NCI-H82 treated with DMSO at 0.1 percent for 48 hours (cell line): ENCODE measurements around the gene SIGLEC5.
"Not testable (repeated sequence)": the region's sequence is repeated elsewhere in the genome, so short reads cannot be mapped to it uniquely, and the experiment has no call there.

Source experiments
- DNase-seq: peaks from one replicate; lab custom pipeline; 2025; ENCODE audit not compliant: unreplicated experiment; lab: John Stamatoyannopoulos, UW

Gene SIGLEC5, protein sequence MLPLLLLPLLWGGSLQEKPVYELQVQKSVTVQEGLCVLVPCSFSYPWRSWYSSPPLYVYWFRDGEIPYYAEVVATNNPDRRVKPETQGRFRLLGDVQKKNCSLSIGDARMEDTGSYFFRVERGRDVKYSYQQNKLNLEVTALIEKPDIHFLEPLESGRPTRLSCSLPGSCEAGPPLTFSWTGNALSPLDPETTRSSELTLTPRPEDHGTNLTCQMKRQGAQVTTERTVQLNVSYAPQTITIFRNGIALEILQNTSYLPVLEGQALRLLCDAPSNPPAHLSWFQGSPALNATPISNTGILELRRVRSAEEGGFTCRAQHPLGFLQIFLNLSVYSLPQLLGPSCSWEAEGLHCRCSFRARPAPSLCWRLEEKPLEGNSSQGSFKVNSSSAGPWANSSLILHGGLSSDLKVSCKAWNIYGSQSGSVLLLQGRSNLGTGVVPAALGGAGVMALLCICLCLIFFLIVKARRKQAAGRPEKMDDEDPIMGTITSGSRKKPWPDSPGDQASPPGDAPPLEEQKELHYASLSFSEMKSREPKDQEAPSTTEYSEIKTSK

DNA sequence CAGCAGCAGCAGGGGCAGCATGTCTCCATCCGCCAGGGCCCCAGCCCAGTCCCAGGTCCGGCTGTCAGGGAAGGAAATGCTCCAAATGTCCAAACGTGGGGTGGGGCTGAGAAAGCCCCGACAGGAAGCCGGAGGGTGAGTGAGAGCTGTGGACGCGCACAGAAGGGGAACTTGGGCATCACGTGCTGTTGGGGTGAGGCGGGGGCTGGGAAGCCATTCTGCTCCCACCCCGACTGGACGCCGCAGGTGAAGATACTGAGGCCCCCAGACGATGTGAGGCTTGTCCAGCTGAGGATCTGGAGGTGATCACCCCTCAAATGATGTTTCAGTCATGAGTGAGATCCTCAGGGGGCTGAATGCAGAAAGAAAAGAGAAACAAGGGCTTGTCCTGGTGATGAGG, at the start of gene SIGLEC5:
TSS of gene SIGLEC5 (minus strand) at position 87 of the 400 bp plus-strand sequence. CDS start at position 21, 66 bp downstream.
- not testable (repeated sequence) for DNase-seq

DNA sequence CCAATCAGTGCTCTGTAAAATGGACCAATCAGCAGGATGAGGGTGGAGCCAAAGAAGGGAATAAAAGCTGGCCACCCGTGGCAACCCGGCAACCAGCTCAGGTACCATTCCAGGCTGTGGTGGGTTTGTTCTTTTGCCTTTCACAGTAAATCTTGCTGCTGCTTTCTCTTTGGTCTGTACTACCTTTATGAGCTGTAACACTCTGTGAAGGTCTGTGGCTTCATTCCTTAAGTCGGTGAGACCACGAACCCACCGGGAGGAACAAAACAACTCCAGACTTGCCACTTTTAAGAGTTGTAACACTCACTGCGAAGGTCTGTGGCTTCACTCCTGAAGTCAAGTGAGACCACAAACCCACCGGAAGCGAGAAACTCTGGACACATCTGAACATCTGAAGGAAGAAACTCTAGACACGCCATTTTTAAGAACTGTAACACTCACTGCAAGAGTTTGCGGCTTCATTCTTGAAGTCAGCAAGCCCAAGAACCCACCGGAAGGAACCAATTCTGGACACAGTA, 46.4 kb upstream of the SIGLEC5 start:
- no peak for DNase-seq

DNA sequence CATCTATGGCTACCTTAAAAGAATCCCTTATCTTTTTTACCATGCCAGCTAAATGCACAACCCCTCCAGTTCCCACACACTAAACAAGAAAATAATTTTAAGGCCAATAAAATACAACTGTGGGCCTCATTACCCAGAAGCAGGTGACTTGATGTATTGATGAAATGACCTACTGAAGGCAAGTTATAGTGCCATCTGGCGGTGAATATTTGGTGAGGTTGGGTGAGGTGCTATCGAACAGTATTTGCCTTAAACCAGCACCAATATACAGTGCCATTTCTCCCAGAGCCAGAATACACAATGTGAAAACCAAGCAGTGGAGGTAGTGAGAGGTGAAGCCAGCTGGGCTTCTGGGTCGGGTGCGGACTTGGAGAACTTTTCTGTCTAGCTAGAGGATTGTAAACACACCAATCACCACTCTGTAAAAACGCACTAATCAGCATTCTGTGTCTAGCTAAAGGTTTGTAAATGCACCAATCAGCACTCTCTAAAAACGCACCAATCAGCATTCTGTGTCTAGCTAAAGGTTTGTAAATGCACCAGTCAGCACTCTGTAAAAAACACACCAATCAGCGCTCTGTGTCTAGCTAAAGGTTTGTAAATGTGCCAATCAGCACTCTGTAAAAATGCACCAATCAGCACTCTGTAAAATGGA, 45.8 kb upstream of the SIGLEC5 start:
- DNase-seq = not testable (repeated sequence)

DNA sequence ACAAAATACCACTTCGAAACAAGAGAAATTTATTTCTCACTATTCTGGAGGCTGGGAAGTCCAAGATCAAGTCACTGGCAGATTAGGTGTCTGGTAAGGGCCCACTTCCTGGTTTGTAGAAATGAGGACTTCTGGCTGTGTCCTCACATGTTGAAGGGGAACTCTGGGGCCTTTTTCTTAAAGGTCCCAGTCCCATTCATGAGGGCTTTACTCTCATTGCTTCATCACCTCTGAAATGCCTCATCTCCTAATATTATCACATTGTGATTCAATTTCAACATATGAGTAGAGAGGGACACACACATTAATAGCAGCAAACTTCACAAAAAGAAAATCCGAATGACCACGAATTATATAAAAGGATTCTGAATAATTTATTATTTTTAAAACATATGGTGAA, 38.0 kb upstream of the SIGLEC5 start:
- DNase-seq = no peak

DNA sequence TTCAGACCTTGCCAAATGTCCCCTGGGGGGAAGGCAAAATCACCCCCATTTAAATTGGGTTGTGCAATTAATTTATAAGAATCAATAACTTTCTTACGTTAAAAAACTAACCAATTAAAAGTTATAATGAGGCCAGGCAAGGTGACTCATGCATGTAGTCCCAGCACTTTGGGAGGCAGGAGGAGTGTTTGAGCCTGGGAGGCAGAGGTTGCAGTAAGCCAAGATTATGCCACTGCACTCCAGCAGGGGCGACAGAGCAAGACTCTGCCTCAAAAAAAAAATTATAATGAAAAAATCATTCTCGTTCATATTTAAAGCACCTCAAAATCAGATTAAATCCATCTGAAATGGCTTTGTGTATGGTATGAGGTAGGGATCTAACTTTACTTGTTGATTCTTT, 34.8 kb upstream of the SIGLEC5 start:
- no peak for DNase-seq

DNA sequence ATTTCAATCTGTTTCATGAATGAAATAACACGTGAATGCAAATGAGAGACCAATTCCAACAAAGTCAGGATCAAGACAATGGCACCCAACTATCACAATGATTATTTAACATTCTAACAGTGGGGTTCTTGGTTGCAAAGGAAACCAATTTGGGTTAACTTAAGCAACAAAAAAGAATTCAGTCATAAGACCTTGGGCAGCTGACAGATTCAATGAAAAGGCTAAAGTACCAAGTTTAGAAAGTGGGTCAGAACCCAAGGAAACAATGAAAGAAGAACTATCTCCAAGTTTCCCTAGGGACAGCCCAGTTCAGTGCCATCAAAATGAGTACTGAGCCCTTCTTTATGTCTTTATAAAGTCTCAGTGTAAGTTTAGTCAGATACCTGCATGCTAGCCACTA, 33.9 kb upstream of the SIGLEC5 start:
- DNase-seq = no peak

DNA sequence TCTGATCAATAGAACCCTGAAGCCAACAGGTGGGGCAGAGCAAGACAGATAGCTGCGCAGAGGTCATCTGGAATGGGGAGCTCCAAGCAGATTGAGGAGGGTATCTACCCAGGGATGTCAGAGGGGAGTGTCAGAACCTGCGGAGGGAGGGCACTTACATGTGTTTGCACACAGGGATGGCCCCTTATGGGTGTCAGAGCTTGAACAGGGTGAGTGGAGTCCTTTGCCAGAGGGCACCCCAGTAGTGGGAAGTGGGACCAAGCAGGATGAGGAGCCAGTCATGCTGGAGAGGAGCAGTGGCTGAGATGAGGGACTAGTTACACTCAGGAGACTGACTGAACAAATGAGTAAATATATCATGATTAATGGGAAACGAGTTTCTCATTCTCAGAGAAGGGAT, 33.4 kb upstream of the SIGLEC5 start:
- no peak for DNase-seq

DNA sequence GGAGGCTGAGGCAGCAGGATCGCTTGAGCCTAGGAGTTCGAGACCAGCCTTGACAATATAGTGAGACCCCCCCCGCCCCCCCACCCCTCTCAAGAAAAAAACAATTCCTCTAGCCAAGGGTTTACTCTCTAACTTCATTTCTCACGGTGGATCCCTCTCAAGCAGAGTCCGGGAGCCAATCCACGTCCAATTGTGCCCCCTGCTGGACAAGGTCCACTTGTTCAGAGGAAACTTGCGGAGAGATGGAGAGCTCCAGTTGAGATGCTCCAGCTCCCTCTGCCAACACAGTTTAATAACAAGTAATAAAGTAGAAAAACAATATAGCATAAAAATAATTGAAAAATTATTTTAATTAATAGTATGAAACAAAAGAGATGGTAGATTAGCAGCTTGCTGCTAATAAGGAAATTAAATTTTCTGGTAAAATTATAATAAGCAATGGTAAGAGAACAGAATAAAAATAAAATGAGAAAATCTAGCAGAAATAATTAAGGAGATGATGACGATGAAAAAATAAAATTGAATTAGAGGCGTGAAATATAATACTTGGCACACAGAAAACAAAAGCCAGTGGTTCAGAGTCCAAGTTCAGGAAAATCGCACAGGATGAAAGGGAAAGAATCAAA, 30.9 kb upstream of the SIGLEC5 start:
- peak; percentile 23 for DNase-seq

DNA sequence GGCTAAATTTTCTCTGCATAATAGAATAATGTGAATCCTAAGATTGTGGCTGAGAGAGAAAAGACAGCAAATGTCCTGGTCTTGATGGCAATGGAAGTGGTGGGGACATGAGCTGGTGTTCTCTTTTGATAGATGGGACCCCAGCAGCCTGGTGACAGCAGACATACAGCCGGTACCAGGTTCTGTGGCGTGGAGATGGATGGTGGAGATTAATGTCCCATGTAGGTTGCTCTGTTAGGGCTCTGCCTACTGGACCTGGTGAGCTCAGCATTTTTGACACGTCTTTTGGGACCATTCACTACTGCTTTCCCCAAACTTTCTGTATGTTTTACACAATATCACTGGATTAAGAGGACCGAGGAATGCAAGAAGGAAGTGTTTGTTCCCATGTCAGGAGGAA, 24.6 kb upstream of the SIGLEC5 start:
- DNase-seq = no peak

DNA sequence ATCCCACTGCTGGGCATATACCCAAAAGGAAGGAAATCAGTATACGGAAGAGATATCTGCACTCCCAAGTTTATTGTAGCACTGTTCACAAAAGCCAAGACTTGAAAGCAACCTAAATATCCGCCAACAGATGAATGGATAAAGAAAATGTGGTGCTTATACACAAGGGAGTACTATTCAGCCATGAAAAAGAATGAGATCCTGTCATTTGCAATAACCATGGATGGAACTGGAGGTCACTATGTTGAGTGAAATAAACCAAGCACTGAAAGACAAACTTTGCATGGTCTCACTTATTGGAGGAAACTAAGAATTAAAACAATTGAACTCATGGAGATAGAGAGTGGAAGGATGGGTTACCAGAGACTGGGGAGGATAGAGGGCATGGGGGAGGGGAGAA, 23.0 kb upstream of the SIGLEC5 start:
- no peak for DNase-seq

DNA sequence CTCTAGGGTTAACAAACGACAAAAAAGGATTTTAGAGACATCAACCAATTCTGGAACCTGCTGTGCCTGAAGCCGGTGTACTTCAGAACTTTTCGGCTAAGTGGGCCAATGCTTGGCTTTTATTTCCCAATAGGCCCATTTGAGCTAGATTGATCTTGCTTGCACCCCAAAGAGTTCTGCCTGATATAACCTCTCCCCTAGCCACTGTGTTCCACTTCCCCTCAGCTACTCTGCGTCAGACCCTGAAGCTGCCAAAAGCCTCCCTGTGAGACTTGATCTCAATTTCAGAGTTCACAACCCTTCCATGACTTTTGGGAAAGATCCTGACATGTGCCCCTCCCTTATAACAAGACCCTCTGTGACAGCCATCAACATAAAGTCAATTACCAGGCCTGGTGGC, 22.1 kb upstream of the SIGLEC5 start:
- no peak for DNase-seq

DNA sequence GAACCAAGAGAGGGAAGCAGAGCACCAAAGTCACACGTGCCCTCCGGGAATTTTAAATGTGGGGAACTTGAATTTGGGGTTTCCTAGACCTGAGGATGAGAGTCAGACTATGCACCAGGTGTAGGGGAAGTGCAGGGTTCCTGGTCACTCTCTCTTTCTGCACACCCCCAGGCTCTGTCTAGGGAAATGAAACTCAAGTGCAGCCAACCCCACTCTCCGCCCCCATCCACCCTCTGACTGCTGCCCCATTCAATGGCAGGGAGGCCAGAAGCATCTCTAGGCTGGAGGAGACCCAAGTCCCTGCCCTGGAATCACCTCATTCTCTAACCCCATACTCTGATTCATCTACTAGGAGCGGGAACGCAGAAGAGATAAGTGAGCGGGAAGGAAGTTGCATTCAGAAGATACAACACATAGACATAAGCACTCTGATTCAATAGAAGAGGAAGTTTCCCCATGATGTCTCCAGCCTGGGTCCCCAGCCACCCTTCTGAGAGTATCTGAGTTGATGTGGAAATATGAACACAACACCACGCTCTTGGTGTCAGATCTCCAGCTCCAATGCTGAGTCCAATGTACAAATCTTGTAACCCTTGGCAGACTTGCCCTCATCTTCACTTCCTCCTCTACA, 21.1 kb upstream of the SIGLEC5 start:
- DNase-seq = no peak

DNA sequence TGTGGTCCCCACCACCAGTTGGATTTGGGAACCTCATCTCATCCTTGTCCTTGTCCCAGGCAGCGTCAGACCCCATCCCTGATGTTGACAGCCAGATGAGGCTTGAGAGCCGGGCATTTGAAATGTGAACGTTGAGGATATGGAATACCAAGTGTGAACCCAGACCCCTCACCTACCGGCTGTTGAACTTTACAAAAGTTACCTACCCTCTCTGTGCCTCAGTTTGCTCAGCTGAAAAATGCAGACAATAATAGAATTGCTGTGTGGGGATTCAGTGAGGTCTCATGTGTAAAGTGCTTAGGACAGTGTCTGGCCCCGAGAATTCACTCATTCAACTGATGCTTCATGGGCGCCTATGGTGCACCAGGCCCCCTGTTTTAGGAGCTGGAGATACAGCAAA, 17.1 kb upstream of the SIGLEC5 start:
- no peak for DNase-seq

DNA sequence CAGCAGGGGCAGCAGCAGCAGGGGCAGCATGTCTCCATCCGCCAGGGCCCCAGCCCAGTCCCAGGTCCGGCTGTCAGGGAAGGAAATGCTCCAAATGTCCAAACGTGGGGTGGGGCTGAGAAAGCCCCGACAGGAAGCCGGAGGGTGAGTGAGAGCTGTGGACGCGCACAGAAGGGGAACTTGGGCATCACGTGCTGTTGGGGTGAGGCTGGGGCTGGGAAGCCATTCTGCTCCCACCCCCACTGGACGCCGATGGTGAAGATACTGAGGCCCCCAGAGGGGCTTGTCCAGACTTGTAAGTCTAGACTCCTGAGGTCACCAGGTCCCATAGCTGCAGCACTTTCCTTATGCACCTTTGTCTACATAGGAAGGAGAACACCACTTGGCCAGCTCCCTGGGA, 16.5 kb upstream of the SIGLEC5 start, which contains the start of gene SIGLEC14:
TSS of gene SIGLEC14 (minus strand) at position 96 of the 400 bp plus-strand sequence. CDS start at position 30, 66 bp downstream.
- DNase-seq = not testable (repeated sequence)

DNA sequence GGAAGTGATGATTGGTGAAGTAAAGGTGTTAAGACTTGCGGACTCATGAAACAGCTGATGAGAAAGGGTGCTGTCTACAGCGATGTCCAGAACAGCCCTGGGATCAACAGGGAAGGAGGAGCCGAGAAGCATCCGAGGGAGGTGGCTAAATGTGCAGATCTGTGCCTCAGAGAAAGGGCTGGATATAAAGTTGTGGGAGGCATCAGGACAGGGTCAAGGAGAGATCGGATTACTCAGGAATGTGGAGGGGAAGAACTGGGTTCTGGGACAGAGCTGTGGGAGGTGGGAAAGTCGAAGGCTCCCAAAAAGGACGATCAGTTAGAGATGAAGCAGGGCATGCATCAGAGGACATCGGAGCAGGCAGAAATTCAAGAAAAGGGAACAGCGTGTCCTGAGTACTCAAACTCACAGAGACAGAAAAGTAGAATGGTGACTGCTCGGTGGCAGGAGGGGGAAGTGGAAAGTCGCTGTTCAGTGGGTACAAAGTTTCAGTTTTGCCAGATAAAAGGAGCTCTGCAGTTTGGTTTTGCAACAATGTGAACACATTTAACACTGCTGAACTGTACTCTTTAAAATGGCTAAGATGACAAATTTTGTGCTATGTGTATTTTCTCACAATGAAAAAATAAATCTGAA, 14.6 kb upstream of the SIGLEC5 start:
- no peak for DNase-seq

DNA sequence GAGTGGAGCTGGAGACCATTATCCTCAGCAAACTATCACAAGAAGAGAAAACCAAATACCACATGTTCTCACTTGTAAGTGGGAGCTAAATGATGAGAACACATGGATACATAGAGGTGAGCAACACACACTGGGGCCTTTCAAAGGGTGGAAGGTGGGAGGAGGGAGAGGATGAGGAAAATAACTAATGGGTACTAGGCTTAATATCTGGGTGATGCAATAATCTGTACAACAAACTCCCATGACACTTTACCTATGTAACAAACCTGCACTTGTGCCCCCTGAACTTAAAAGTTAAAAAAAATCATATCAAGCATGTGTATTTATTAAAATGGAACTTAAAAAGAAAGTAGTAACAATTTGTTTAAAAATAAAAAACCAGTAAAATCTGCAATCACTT, 11.4 kb upstream of the SIGLEC5 start:
- no peak for DNase-seq

DNA sequence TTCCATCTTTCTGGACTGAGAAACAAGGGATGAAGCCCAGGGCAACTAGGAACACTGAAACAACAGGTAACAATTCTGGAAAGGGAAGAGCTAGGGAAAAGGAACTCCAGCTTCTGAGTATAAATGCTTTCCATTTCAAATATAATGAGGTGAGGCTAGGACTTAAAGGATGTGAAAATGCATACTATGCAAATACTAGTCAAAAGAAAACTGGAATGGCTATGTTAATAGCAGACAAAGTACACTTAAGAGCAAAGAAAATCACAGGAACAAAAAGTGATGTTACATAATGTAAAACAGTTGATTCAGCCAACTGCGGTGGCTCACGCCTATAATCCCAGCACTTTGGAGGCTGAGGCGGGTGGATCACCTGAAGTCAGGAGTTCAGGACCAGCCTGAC, 10.2 kb upstream of the SIGLEC5 start:
- no peak for DNase-seq

DNA sequence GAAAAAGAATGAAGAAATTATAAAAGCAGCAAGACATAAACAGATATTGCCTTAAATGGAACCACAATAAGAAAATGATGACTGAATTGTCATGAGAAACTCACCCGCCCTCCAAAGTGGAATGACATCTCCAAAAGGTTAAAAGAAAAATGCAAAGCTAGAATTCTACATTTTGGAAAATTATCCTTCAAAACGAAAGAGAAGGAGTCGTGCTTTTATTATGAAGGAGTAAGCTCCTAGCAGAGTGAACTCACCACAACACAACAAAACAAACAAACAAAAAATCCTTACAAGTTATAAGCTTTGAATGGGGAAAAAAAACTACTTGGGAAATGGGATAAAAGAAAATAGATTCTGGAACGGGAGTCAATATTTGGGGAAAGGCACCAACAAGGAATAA, 9.7 kb upstream of the SIGLEC5 start:
- DNase-seq = no peak

DNA sequence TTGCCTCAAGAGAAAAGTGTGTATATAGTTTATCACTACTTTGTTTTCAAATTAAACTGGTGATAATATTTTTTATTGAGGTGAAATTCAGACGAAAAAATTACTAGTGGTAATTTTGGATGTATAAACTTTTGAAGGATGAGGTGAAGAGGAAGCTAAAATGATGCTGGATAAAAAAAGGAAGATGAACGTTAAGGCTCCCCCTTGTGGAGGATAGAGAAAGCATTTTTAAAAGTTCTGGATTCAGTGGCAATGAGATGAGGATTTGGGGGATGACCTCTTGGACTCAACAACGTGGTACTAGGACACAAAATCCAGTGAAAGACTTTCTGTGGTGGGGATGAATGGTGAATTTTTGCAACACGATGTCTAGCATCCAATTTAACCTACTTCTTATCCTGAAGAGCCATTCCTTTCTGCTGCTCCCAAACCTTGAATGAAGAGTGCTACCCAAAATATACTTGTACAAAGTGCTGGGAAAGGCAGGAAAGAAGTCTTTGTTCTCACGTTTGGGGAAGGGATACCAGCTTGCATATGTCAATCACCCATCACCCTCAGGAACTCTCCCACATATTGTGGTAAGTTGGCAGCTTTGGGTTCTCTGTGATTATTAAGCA, 7.3 kb upstream of the SIGLEC5 start:
- no peak for DNase-seq

DNA sequence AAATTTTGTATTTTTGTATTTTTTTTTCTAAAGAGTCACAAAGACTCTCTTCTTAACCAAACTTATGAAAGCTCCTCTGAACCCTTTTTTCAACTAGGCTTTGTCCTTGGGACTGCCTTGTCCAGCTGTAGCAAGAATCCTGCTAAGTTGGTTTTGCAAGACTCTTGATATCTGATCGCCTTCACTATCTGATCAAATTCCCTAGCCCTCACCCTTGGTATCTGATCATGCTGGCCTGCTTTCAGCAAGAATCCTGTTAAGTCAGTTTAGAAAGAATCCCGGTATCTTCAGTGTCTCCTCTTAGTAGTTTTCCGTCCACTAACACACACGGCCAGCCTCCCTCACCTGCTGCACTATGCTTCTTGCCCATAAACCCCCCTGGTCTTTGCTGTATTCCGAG, 1.9 kb upstream of the SIGLEC5 start:
- DNase-seq = no peak
